Right lobe of liver (tissue), 6 donors: ENCODE data around the gene UGT1A10. TPM values are rescaled to one million over a fixed set of nuclear protein-coding genes. Genes with fewer than 3 reads are reported as not detected.
A peak's percentile ranks its signal among the peaks of the same experiment; 100 is the strongest.

Source experiments
- ATAC-seq, 4 donors: fragments of 200-7000 bp; cut with Tn5 transposase; one replicate each; pipeline ENCODE4 v1.9.1; 2020; ENCODE audit warnings: mild to moderate bottlenecking in 4 of 4, moderate library complexity in 4 of 4
- DNase-seq, 3 donors: peaks; one replicate each; pipeline ENCODE4 v3.0.0-alpha.2; 2020
- H3K27ac ChIP-seq, 3 donors: fragments of 200-600 bp; one replicate each; pipeline ENCODE4 v1.8.0; 2022
- H3K27me3 ChIP-seq, 2 donors: fragments of 200-600 bp; one replicate each; pipeline ENCODE4 v1.8.0; 2022
- H3K36me3 ChIP-seq, 4 donors: fragments of 200-600 bp; sonication (generic) in 1 of 4; one replicate each; pipeline versions ENCODE4 v1.5.1 to v1.8.0; 2017 to 2022; ENCODE audit warnings: control low read depth in 1 of 4
- H3K4me1 ChIP-seq, 4 donors: fragments of 200-600 bp; sonication (generic) in 1 of 4; one replicate each; pipeline versions ENCODE4 v1.5.1 to v1.8.0; 2017 to 2022; ENCODE audit warnings: control low read depth in 1 of 4
- H3K4me3 ChIP-seq, 3 donors: fragments of 200-600 bp; one replicate each; pipeline ENCODE4 v1.8.0; 2022
- H3K9me3 ChIP-seq, 4 donors: fragments of 200-600 bp; sonication (generic) in 1 of 4; one replicate each; pipeline versions ENCODE4 v1.5.1 to v1.8.0; 2017 to 2022; ENCODE audit warnings: control low read depth in 1 of 4
- CTCF ChIP-seq, 4 donors: fragments of 200-600 bp in 3 of 4; fragments of 450-650 bp in 1 of 4; IDR thresholded peaks; one replicate each; pipeline versions ENCODE4 v1.5.1 to v1.8.0; 2016 to 2022; ENCODE audit warnings: antibody characterized with exemption in 4 of 4, mild to moderate bottlenecking in 2 of 4
- POLR2A ChIP-seq: fragments of 450-650 bp; IDR thresholded peaks from one replicate; pipeline ENCODE4 v1.6.1; 2017; ENCODE audit warnings: antibody characterized with exemption, mild to moderate bottlenecking
- WGBS: methylation state at CpG from one replicate; pipeline ENCODE4 v1.1.6; 2018; ENCODE audit warnings: low coverage, low lambda C conversion rate; ENCODE audit not compliant: insufficient coverage; ENCODE audit errors: missing lambda C conversion rate; 5-methylcytosine and 5-hydroxymethylcytosine counted together
- intact Hi-C, 2 donors: fragments of 100-400 bp; cut with DNase I; formaldehyde crosslinking; loops; one replicate each; pipeline versions ENCODE4 v1.11.2 to v1.14.1; 2022
- total RNA-seq, 6 experiments: library from RNA; depleted of rRNA in 2 of 6; stranded (reverse); fragments of >200 nt in 2 of 6; fragmentation: NEBNext Ultra II Directional in 3 of 6; extraction: Animal tissue kit (Norgen Biotek cat#: 25700) in 3 of 6; gene quantifications; one replicate each; pipeline versions ENCODE4 v1.1.0 to v1.2.4, GENCODE V29; 2016 to 2023
- donor health status: DM: no; HTN: yes; CAD: no.
- donor health status: DM: no; HTN: no; CAD: no.
- donor health status: DM: no; HTN: no; CAD: no.
- donor health status: DM: no; HTN: yes; CAD: no.
- donor health status: DM: no; HTN: yes; CAD: no.

UGT1A10 gene
- total RNA-seq, 6 experiments from 2014 or later = 0.11 TPM; not detected in 5

GRCh38 chr2:233816334-233816733 lies 180.1 kb downstream of the UGT1A10 start:
- DNase-seq (peak in 2 of 3 donors; percentile 11 to 27), ATAC-seq (no peak)
- Histone ChIP-seq H3K27me3 (no peaks in the 10 kb centered on the region), H3K9me3 (no peaks in the 10 kb centered on the region), H3K4me1 (peaks cover 0 to 13% (median 0%) of the 10 kb centered on the region in 4 donors), H3K36me3 (no peaks in the 10 kb centered on the region), H3K4me3 (no peak overlapping the region), H3K27ac (no peak overlapping the region)
- WGBS = 56% methylated on average over 2 of the region's 2 CpGs
- intact Hi-C loops = no loop called here
- TF ChIP-seq CTCF (IDR thresholded peaks at IDR 0.05) (no peak), POLR2A (no peak)

GRCh38 chr2:233816771-233817170 lies 180.5 kb downstream of the UGT1A10 start:
- Histone ChIP-seq H3K4me3 (no peak overlapping the region), H3K4me1 (peaks cover 0 to 15% (median 1%) of the 10 kb centered on the region in 4 donors), H3K27ac (no peak overlapping the region), H3K9me3 (no peaks in the 10 kb centered on the region), H3K36me3 (no peaks in the 10 kb centered on the region), H3K27me3 (no peaks in the 10 kb centered on the region)
- DNase-seq = peak in 2 of 3 donors; percentile 17 to 33
- intact Hi-C loops = no loop called here
- ATAC-seq = no peak
- 100% methylated on average over 4 of the region's 4 CpGs for WGBS
- TF ChIP-seq POLR2A (no peak), CTCF (IDR thresholded peaks at IDR 0.05) (no peak)

GRCh38 chr2:233817361-233817911 lies 181.2 kb downstream of the UGT1A10 start:
- peaks cover 0 to 21% (median 5%) of the 10 kb centered on the region in 4 donors for H3K4me1 ChIP-seq
- no peaks in the 10 kb centered on the region for H3K27me3 ChIP-seq
- 88% methylated on average over 2 of the region's 3 CpGs for WGBS
- peak in 2 of 3 donors; percentile 28 to 39 for DNase-seq
- TF ChIP-seq POLR2A (no peak), CTCF (IDR thresholded peaks at IDR 0.05) (no peak)
- no peaks in the 10 kb centered on the region for H3K9me3 ChIP-seq
- H3K36me3 ChIP-seq = no peaks in the 10 kb centered on the region
- ATAC-seq = peak in 1 of 4 donors; percentile 17
- no peak overlapping the region for H3K4me3 ChIP-seq
- intact Hi-C loops = no loop called here
- peak overlapping the region in 1 of 3 donors; percentile 47 for H3K27ac ChIP-seq

GRCh38 chr2:233817995-233818638 lies 181.9 kb downstream of the UGT1A10 start:
- no peaks in the 10 kb centered on the region for H3K9me3 ChIP-seq
- TF ChIP-seq POLR2A (no peak), CTCF (IDR thresholded peaks at IDR 0.05) (no peak)
- H3K27ac ChIP-seq = peak overlapping the region in 1 of 3 donors; percentile 47
- 28% methylated on average over 6 of the region's 11 CpGs for WGBS
- H3K4me1 ChIP-seq = peaks cover 0 to 28% (median 7%) of the 10 kb centered on the region in 4 donors
- no peaks in the 10 kb centered on the region for H3K27me3 ChIP-seq
- intact Hi-C loops = no loop called here
- no peak overlapping the region for H3K4me3 ChIP-seq
- ATAC-seq (peak; percentile 36 to 74 (median 71)), DNase-seq (peak in 2 of 3 donors; percentile 90 to 91)
- H3K36me3 ChIP-seq = no peaks in the 10 kb centered on the region
